HEK293 (cell line): ENCODE results near the gene TWSG1.

Experiments
- CTCF ChIA-PET: fragments of 350-600 bp; formaldehyde crosslinking; extraction: SDS; loops from one replicate; lab custom pipeline; 2021; ENCODE audit warnings: antibody characterized with exemption; lab: Yijun Ruan, JAX
- POLR2A ChIA-PET: fragments of 300-600 bp; formaldehyde crosslinking; extraction: SDS; loops from one replicate; lab custom pipeline; 2020; ENCODE audit warnings: antibody characterized with exemption, inconsistent platforms; lab: Yijun Ruan, JAX
- H3K27ac ChIP-seq: fragments of 200-500 bp; sonication (Bioruptor generic); 2 replicates; pipeline ENCODE4 v1.5.1; 2014; ENCODE audit warnings: low read depth, low read length, control low read depth, inconsistent platforms; ENCODE audit errors: extremely low read depth
- H3K36me3 ChIP-seq, 2 experiments: fragments of 200-500 bp in 1 of 2; sonication (Bioruptor generic) in 1 of 2; 1 replicate in 1 of 2; 2 replicates in 1 of 2; pipeline ENCODE4 v1.5.1; 2014 to 2017; ENCODE audit warnings: inconsistent platforms in 2 of 2, low read length in 2 of 2; ENCODE audit not compliant: control insufficient read depth in 2 of 2, insufficient read depth in 1 of 2
- H3K4me1 ChIP-seq: fragments of 200-500 bp; sonication (Bioruptor generic); 2 replicates; pipeline ENCODE4 v1.5.1; 2014; ENCODE audit warnings: mild to moderate bottlenecking, low read length, inconsistent platforms; ENCODE audit not compliant: control insufficient read depth, insufficient read depth
- H3K4me3 ChIP-seq: 2 replicates; pipeline ENCODE4 v1.5.1; 2011; ENCODE audit warnings: low read depth, mild to moderate bottlenecking, control low read depth, low read length, moderate library complexity
- H3K9me3 ChIP-seq: fragments of 200-500 bp; sonication (Bioruptor generic); 2 replicates; pipeline ENCODE4 v1.5.1; 2014; ENCODE audit warnings: low read depth, low read length, inconsistent platforms; ENCODE audit not compliant: control insufficient read depth, insufficient read depth
- AEBP2 ChIP-seq: fragments of 450-650 bp; formaldehyde crosslinking; IDR thresholded peaks from 2 replicates; pipeline ENCODE4 v1.5.1; 2016; ENCODE audit warnings: missing biosample characterization, missing genetic modification characterization, borderline replicate concordance
- GLIS2 ChIP-seq: fragments of 450-650 bp; formaldehyde crosslinking; IDR thresholded peaks from 2 replicates; pipeline ENCODE4 v1.5.1; 2016; ENCODE audit warnings: missing biosample characterization, missing genetic modification characterization
- HIC1 ChIP-seq: fragments of 450-650 bp; formaldehyde crosslinking; IDR thresholded peaks from 2 replicates; pipeline ENCODE4 v1.5.1; 2016; ENCODE audit warnings: missing biosample characterization, missing genetic modification characterization
- OVOL3 ChIP-seq: fragments of 450-650 bp; formaldehyde crosslinking; IDR thresholded peaks from 2 replicates; pipeline ENCODE4 v1.5.1; 2016; ENCODE audit warnings: missing biosample characterization, missing genetic modification characterization
- PATZ1 ChIP-seq: fragments of 450-650 bp; formaldehyde crosslinking; IDR thresholded peaks from 2 replicates; pipeline ENCODE4 v1.5.1; 2016; ENCODE audit warnings: missing biosample characterization, missing genetic modification characterization
- PRDM4 ChIP-seq: fragments of 450-650 bp; formaldehyde crosslinking; IDR thresholded peaks from 2 replicates; pipeline ENCODE4 v1.5.1; 2017; ENCODE audit warnings: missing biosample characterization, missing genetic modification characterization
- SALL2 ChIP-seq: fragments of 450-650 bp; formaldehyde crosslinking; IDR thresholded peaks from 2 replicates; pipeline ENCODE4 v1.5.0; 2017; ENCODE audit warnings: missing biosample characterization, mild to moderate bottlenecking, missing genetic modification characterization, borderline replicate concordance
- TRIM28 ChIP-seq: IDR thresholded peaks from 2 replicates; pipeline ENCODE4 v1.6.1; 2011; ENCODE audit warnings: low read length, control low read depth, borderline replicate concordance
- ZBTB1 ChIP-seq: fragments of 450-650 bp; formaldehyde crosslinking; IDR thresholded peaks from 2 replicates; pipeline ENCODE4 v1.5.1; 2016; ENCODE audit warnings: missing biosample characterization, missing genetic modification characterization
- ZBTB21 ChIP-seq: fragments of 450-650 bp; formaldehyde crosslinking; IDR thresholded peaks from 2 replicates; pipeline ENCODE4 v1.5.1; 2017; ENCODE audit warnings: missing biosample characterization, missing genetic modification characterization
- ZBTB44 ChIP-seq: fragments of 450-650 bp; IDR thresholded peaks from 2 replicates; pipeline ENCODE4 v1.5.1; 2018; ENCODE audit warnings: missing biosample characterization, mild to moderate bottlenecking, missing genetic modification characterization
- ZFP3 ChIP-seq: fragments of 450-650 bp; formaldehyde crosslinking; IDR thresholded peaks from 2 replicates; pipeline ENCODE4 v1.5.1; 2016; ENCODE audit warnings: low read depth, missing biosample characterization, missing genetic modification characterization
- ZIC2 ChIP-seq: fragments of 450-650 bp; formaldehyde crosslinking; IDR thresholded peaks from 2 replicates; pipeline ENCODE4 v1.5.1; 2016; ENCODE audit warnings: missing biosample characterization, missing genetic modification characterization
- ZNF112 ChIP-seq: fragments of 450-650 bp; formaldehyde crosslinking; IDR thresholded peaks from 2 replicates; pipeline ENCODE4 v1.5.0; 2017; ENCODE audit warnings: missing biosample characterization, missing genetic modification characterization
- ZNF121 ChIP-seq: fragments of 450-650 bp; formaldehyde crosslinking; IDR thresholded peaks from 2 replicates; pipeline ENCODE4 v1.5.1; 2016; ENCODE audit warnings: missing biosample characterization, missing genetic modification characterization
- ZNF138 ChIP-seq: fragments of 450-650 bp; formaldehyde crosslinking; IDR thresholded peaks from 2 replicates; pipeline ENCODE4 v1.5.1; 2016; ENCODE audit warnings: missing biosample characterization, missing genetic modification characterization, borderline replicate concordance
- ZNF155 ChIP-seq: fragments of 450-650 bp; formaldehyde crosslinking; IDR thresholded peaks from 2 replicates; pipeline ENCODE4 v1.5.1; 2016; ENCODE audit warnings: missing biosample characterization, missing genetic modification characterization
- ZNF280C ChIP-seq: fragments of 450-650 bp; formaldehyde crosslinking; IDR thresholded peaks from 2 replicates; pipeline ENCODE4 v1.5.1; 2016; ENCODE audit warnings: missing biosample characterization, missing genetic modification characterization
- ZNF366 ChIP-seq: fragments of 450-650 bp; formaldehyde crosslinking; conservative IDR thresholded peaks from 2 replicates; pipeline ENCODE4 v1.5.1; 2016; ENCODE audit warnings: missing biosample characterization, missing genetic modification characterization
- ZNF416 ChIP-seq: fragments of 450-650 bp; formaldehyde crosslinking; IDR thresholded peaks from 2 replicates; pipeline ENCODE4 v1.5.1; 2016; ENCODE audit warnings: missing biosample characterization, missing genetic modification characterization
- ZNF529 ChIP-seq: fragments of 450-650 bp; formaldehyde crosslinking; IDR thresholded peaks from 2 replicates; pipeline ENCODE4 v1.5.1; 2017; ENCODE audit warnings: missing genetic modification characterization, missing biosample characterization; ENCODE audit not compliant: insufficient replicate concordance
- ZNF580 ChIP-seq: fragments of 450-650 bp; formaldehyde crosslinking; IDR thresholded peaks from 2 replicates; pipeline ENCODE4 v1.5.1; 2016; ENCODE audit warnings: missing biosample characterization, missing genetic modification characterization
- ZNF664 ChIP-seq: fragments of 450-650 bp; formaldehyde crosslinking; IDR thresholded peaks from 2 replicates; pipeline ENCODE4 v1.5.1; 2016; ENCODE audit warnings: missing biosample characterization, missing genetic modification characterization
- ZSCAN30 ChIP-seq: fragments of 450-650 bp; IDR thresholded peaks from 2 replicates; pipeline ENCODE4 v1.5.1; 2018; ENCODE audit warnings: missing biosample characterization, mild to moderate bottlenecking, missing genetic modification characterization, moderate library complexity

Gene TWSG1

GRCh38 chr18:9400197-9400596 is 65.6 kb downstream of the TWSG1 start:
- H3K9me3 ChIP-seq = no peaks in the 10 kb centered on the region
- POLR2A ChIA-PET = no interaction called here
- H3K36me3 ChIP-seq = peaks cover 11 to 12% of the 10 kb centered on the region in 2 experiments
- TF ChIP-seq ZNF664 (no peak), TRIM28 (no peak), ZFP3 (no peak), ZNF580 (tag by site-specific recombination) (no peak), ZBTB1 (tag by site-specific recombination) (no peak), AEBP2 (tag by site-specific recombination) (no peak), SALL2 (no peak), ZBTB21 (tag by site-specific recombination) (no peak), HIC1 (tag by site-specific recombination) (no peak), ZNF280C (tag by site-specific recombination) (no peak), ZNF416 (tag by site-specific recombination) (no peak), ZSCAN30 (no peak), ZNF155 (tag by site-specific recombination) (no peak), ZNF529 (tag by site-specific recombination) (no peak)
- TF ChIP-seq, all 188 proteins: peak for 0
- Histone ChIP-seq H3K4me3 (no peak overlapping the region), H3K27ac (no peak overlapping the region), H3K4me1 (no peaks in the 10 kb centered on the region; the same call in 1 of the 2 replicates)
- CTCF ChIA-PET = interaction anchor here (0.7 to 0.8 kb wide), 2 partner anchors 12 to 177 kb away, joined by 3 read pairs; no protein-coding TSS in a partner anchor

- H3K4me1 ChIP-seq = no peaks in the 10 kb centered on the region; the same call in 1 of the 2 replicates
- POLR2A ChIA-PET = no interaction called here
- H3K27ac ChIP-seq = no peak overlapping the region
- CTCF ChIA-PET = no interaction called here
- peaks cover 10 to 11% of the 10 kb centered on the region in 2 experiments for H3K36me3 ChIP-seq
- no peaks in the 10 kb centered on the region for H3K9me3 ChIP-seq
- H3K4me3 ChIP-seq = no peak overlapping the region
- no peak for TF ChIP-seq ZIC2 (tag by site-specific recombination)
- no peak for TF ChIP-seq ZNF138 (tag by site-specific recombination)
- no peak for TF ChIP-seq ZNF366 (tag by site-specific recombination)
- TF ChIP-seq PATZ1 (tag by site-specific recombination) = no peak
- no peak for TF ChIP-seq ZNF112 (tag by site-specific recombination)
- no peak for TF ChIP-seq ZNF664
- TF ChIP-seq GLIS2 (tag by site-specific recombination) = no peak
- TF ChIP-seq ZNF155 (tag by site-specific recombination) = no peak
- no peak for TF ChIP-seq ZBTB44 (tag by site-specific recombination)
- TF ChIP-seq OVOL3 (tag by site-specific recombination) = no peak
- TF ChIP-seq ZNF121 (tag by site-specific recombination) = no peak
- no peak for TF ChIP-seq PRDM4
Measured at GRCh38 chr18:9401176-9401575, 66.6 kb downstream of the TWSG1 start.
